H9 (cell line): Measurements from ENCODE around the gene DENND6A. TPM values are rescaled to one million over a fixed set of nuclear protein-coding genes. Genes with fewer than 3 reads are reported as not detected.

Experiments used
- DNase-seq: peaks from one replicate; pipeline ENCODE4 v3.0.0-alpha.2; 2017
- H2AFZ ChIP-seq: one replicate; pipeline ENCODE4 v1.6.1; 2013; ENCODE audit warnings: mild to moderate bottlenecking, low read length, control low read depth, moderate library complexity
- H2AK5ac ChIP-seq: 2 replicates; pipeline ENCODE4 v1.6.1; 2013; ENCODE audit warnings: low read length, control low read depth, mixed read lengths; ENCODE audit not compliant: insufficient read length
- H2BK120ac ChIP-seq: one replicate; pipeline ENCODE4 v1.6.1; 2013; ENCODE audit warnings: low read depth, mild to moderate bottlenecking, low read length, control low read depth, inconsistent platforms; ENCODE audit not compliant: poor library complexity, severe bottlenecking
- H2BK12ac ChIP-seq: 2 replicates; pipeline ENCODE4 v1.6.1; 2013; ENCODE audit warnings: low read length, control low read depth, mixed read lengths, low read depth; ENCODE audit not compliant: insufficient read length
- H2BK15ac ChIP-seq: 2 replicates; pipeline ENCODE4 v1.6.1; 2013; ENCODE audit warnings: low read depth, low read length, control low read depth
- H2BK20ac ChIP-seq: one replicate; pipeline ENCODE4 v1.6.1; 2013; ENCODE audit warnings: low read depth, mild to moderate bottlenecking, low read length, control low read depth, inconsistent platforms; ENCODE audit not compliant: poor library complexity, severe bottlenecking
- H2BK5ac ChIP-seq: 2 replicates; pipeline ENCODE4 v1.6.1; 2013; ENCODE audit warnings: low read length, control low read depth, mixed read lengths; ENCODE audit not compliant: insufficient read length
- H3K14ac ChIP-seq: 2 replicates; pipeline ENCODE4 v1.6.1; 2013; ENCODE audit warnings: low read length, control low read depth; ENCODE audit not compliant: insufficient read depth
- H3K18ac ChIP-seq: 2 replicates; pipeline ENCODE4 v1.6.1; 2013; ENCODE audit warnings: low read depth, mild to moderate bottlenecking, mixed read lengths, low read length, control low read depth; ENCODE audit not compliant: insufficient read length
- H3K23ac ChIP-seq: 2 replicates; pipeline ENCODE4 v1.6.1; 2013; ENCODE audit warnings: low read length, control low read depth, mixed read lengths, low read depth; ENCODE audit not compliant: insufficient read length
- H3K23me2 ChIP-seq: 2 replicates; pipeline ENCODE4 v1.6.1; 2013; ENCODE audit warnings: low read depth, mild to moderate bottlenecking, mixed read lengths, low read length, control low read depth; ENCODE audit not compliant: insufficient read length, poor library complexity, severe bottlenecking
- H3K27ac ChIP-seq: 2 replicates; pipeline ENCODE4 v1.5.1; 2013; ENCODE audit warnings: low read length, control low read depth, mixed read lengths, low read depth; ENCODE audit not compliant: insufficient read length
- H3K27me3 ChIP-seq: 2 replicates; pipeline ENCODE4 v1.6.1; 2013; ENCODE audit warnings: low read length, control low read depth, inconsistent platforms; ENCODE audit not compliant: insufficient read depth
- H3K4ac ChIP-seq: 2 replicates; pipeline ENCODE4 v1.6.1; 2013; ENCODE audit warnings: low read depth, mild to moderate bottlenecking, control low read depth, inconsistent platforms, low read length, moderate library complexity
- H3K4me1 ChIP-seq: 2 replicates; pipeline ENCODE4 v1.6.1; 2013; ENCODE audit warnings: low read length, control low read depth, inconsistent platforms; ENCODE audit not compliant: insufficient read depth
- H3K4me2 ChIP-seq: 2 replicates; pipeline ENCODE4 v1.6.1; 2013; ENCODE audit warnings: low read length, control low read depth, mixed read lengths; ENCODE audit not compliant: insufficient read length, insufficient read depth
- H3K56ac ChIP-seq: 2 replicates; pipeline ENCODE4 v1.6.1; 2013; ENCODE audit warnings: low read depth, mild to moderate bottlenecking, mixed read lengths, low read length, control low read depth; ENCODE audit not compliant: insufficient read length
- H3K79me1 ChIP-seq: 2 replicates; pipeline ENCODE4 v1.6.1; 2013; ENCODE audit warnings: low read depth, mild to moderate bottlenecking, moderate library complexity, low read length, control low read depth, inconsistent platforms; ENCODE audit not compliant: insufficient read depth, poor library complexity, severe bottlenecking
- H3K79me2 ChIP-seq: 2 replicates; pipeline ENCODE4 v1.6.1; 2013; ENCODE audit warnings: low read length, control low read depth, inconsistent platforms; ENCODE audit not compliant: insufficient read depth
- H3K9ac ChIP-seq: 2 replicates; pipeline ENCODE4 v1.6.1; 2013; ENCODE audit warnings: low read length, control low read depth, mixed read lengths; ENCODE audit not compliant: insufficient read length; ENCODE audit errors: extremely low read depth
- H3K9me3 ChIP-seq: one replicate; pipeline ENCODE4 v1.6.1; 2013; ENCODE audit warnings: low read depth, low read length, inconsistent platforms; ENCODE audit not compliant: control insufficient read depth
- H3T11ph ChIP-seq: one replicate; pipeline ENCODE4 v1.6.1; 2013; ENCODE audit warnings: mild to moderate bottlenecking, low read length, control low read depth, inconsistent platforms
- H4K20me1 ChIP-seq: one replicate; pipeline ENCODE4 v1.6.1; 2013; ENCODE audit not compliant: control insufficient read depth, insufficient read length, insufficient read depth
- H4K5ac ChIP-seq: 2 replicates; pipeline ENCODE4 v1.6.1; 2013; ENCODE audit warnings: low read depth, mild to moderate bottlenecking, mixed read lengths, low read length, control low read depth; ENCODE audit not compliant: insufficient read length
- H4K8ac ChIP-seq: replicated peaks from 2 replicates; pipeline ENCODE4 v1.6.1; 2013; ENCODE audit warnings: low read length, control low read depth, mixed read lengths, low read depth; ENCODE audit not compliant: insufficient read length
- H4K91ac ChIP-seq: 2 replicates; pipeline ENCODE4 v1.6.1; 2013; ENCODE audit warnings: low read depth, mild to moderate bottlenecking, moderate library complexity, mixed read lengths, low read length, control low read depth; ENCODE audit not compliant: insufficient read length
- H3K27ac Mint-ChIP-seq, 3 experiments: 2 replicates in 2 of 3; 3 replicates in 1 of 3; pipeline ENCODE4 v1.8.0; 2020 to 2021; ENCODE audit warnings: mixed read lengths in 3 of 3, mild to moderate bottlenecking in 1 of 3, moderate library complexity in 1 of 3
- H3K27me3 Mint-ChIP-seq: 2 replicates; pipeline ENCODE4 v1.8.0; 2021; ENCODE audit warnings: low read depth, mild to moderate bottlenecking, moderate library complexity, mixed read lengths
- H3K36me3 Mint-ChIP-seq, 3 experiments: 2 replicates in 2 of 3; 3 replicates in 1 of 3; pipeline ENCODE4 v1.8.0; 2020 to 2021; ENCODE audit warnings: low read depth in 3 of 3, mixed read lengths in 3 of 3; ENCODE audit not compliant: insufficient read depth in 1 of 3
- H3K4me1 Mint-ChIP-seq, 2 experiments: 2 replicates each; pipeline ENCODE4 v1.8.0; 2020; ENCODE audit warnings: mixed read lengths in 2 of 2
- H3K4me3 Mint-ChIP-seq, 2 experiments: 2 replicates in 1 of 2; 3 replicates in 1 of 2; pipeline ENCODE4 v1.8.0; 2020 to 2021; ENCODE audit warnings: mild to moderate bottlenecking in 2 of 2, mixed read lengths in 2 of 2, moderate library complexity in 1 of 2
- H3K9me3 Mint-ChIP-seq, 2 experiments: 2 replicates in 1 of 2; 3 replicates in 1 of 2; pipeline ENCODE4 v1.8.0; 2020; ENCODE audit warnings: mild to moderate bottlenecking in 2 of 2, mixed read lengths in 2 of 2, moderate library complexity in 1 of 2
- WGBS: extraction: QIAGEN DNeasy Blood & Tissue Kit; methylation state at CpG from one replicate; pipeline ENCODE4 v1.1.7; 2013; ENCODE audit warnings: missing lambda C conversion rate, low lambda C conversion rate, mixed read lengths; ENCODE audit not compliant: insufficient read length; ENCODE audit errors: extremely low coverage; 5-methylcytosine and 5-hydroxymethylcytosine counted together
- total RNA-seq: library from RNA; stranded (reverse); gene quantifications from 2 replicates; pipeline ENCODE4 v1.2.1, GENCODE V29; 2021
- TF ChIP-seq, protein P1 (sequence below): fragments of 200-600 bp; sonication (generic); conservative IDR thresholded peaks from 3 replicates; pipeline ENCODE4 v1.8.0; 2021; ENCODE audit warnings: antibody characterized with exemption, mild to moderate bottlenecking

DENND6A gene
- total RNA-seq, 1 experiment from 2014 or later, result 13.2 TPM

- H3K9ac ChIP-seq, result no peak overlapping the region
- H2BK5ac ChIP-seq, result no peak overlapping the region
- no peak overlapping the region for H3K4ac ChIP-seq
- no peak overlapping the region for H2BK120ac ChIP-seq
- H3K79me2 ChIP-seq, result no peaks in the 10 kb centered on the region
- H3K23ac ChIP-seq, result no peak overlapping the region
- Mint-ChIP-seq H3K4me1 (no peaks in the 10 kb centered on the region), H3K4me3 (no peak overlapping the region), H3K27me3 (no peaks in the 10 kb centered on the region), H3K36me3 (no peaks in the 10 kb centered on the region), H3K27ac (no peak overlapping the region), H3K9me3 (no peaks in the 10 kb centered on the region)
- no CpG with 5 or more reads among the region's 3 CpGs for WGBS
- no peak overlapping the region for H2AK5ac ChIP-seq
- no peaks in the 10 kb centered on the region for H3K23me2 ChIP-seq
- DNase-seq, result no peak
- no peak overlapping the region for H2AFZ ChIP-seq
- H3K9me3 ChIP-seq, result no peaks in the 10 kb centered on the region
- H3K4me2 ChIP-seq, result no peak overlapping the region
- no peak overlapping the region for H3K27ac ChIP-seq
- no peaks in the 10 kb centered on the region for H3K79me1 ChIP-seq
- no peak overlapping the region for H3K56ac ChIP-seq
- H3K14ac ChIP-seq, result no peak overlapping the region
- H2BK15ac ChIP-seq, result no peak overlapping the region
- H4K8ac ChIP-seq, result no peak overlapping the region
- no peaks in the 10 kb centered on the region for H4K20me1 ChIP-seq
- no peak overlapping the region for H2BK20ac ChIP-seq
- no peak overlapping the region for H4K5ac ChIP-seq
- no peak overlapping the region for H3T11ph ChIP-seq
- H4K91ac ChIP-seq, result no peak overlapping the region
- H3K18ac ChIP-seq, result no peak overlapping the region
- no peak overlapping the region for H2BK12ac ChIP-seq
- H3K27me3 ChIP-seq, result no peaks in the 10 kb centered on the region
- H3K4me1 ChIP-seq, result no peaks in the 10 kb centered on the region
- TF ChIP-seq, protein P1, sequence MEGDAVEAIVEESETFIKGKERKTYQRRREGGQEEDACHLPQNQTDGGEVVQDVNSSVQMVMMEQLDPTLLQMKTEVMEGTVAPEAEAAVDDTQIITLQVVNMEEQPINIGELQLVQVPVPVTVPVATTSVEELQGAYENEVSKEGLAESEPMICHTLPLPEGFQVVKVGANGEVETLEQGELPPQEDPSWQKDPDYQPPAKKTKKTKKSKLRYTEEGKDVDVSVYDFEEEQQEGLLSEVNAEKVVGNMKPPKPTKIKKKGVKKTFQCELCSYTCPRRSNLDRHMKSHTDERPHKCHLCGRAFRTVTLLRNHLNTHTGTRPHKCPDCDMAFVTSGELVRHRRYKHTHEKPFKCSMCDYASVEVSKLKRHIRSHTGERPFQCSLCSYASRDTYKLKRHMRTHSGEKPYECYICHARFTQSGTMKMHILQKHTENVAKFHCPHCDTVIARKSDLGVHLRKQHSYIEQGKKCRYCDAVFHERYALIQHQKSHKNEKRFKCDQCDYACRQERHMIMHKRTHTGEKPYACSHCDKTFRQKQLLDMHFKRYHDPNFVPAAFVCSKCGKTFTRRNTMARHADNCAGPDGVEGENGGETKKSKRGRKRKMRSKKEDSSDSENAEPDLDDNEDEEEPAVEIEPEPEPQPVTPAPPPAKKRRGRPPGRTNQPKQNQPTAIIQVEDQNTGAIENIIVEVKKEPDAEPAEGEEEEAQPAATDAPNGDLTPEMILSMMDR, result no peak
Observed at GRCh38 chr3:57696801-57697321, 4.0 kb upstream of the DENND6A start.
